K562 (cell line): ENCODE measurements around the gene VPS13D. TPM values are rescaled to one million over a fixed set of nuclear protein-coding genes. Genes with fewer than 3 reads are reported as not detected.
A peak's percentile ranks its signal among the peaks of the same experiment; 100 is the strongest.

Experiments used
- ATAC-seq: fragments of 200-7000 bp; cut with Tn5 transposase; 3 replicates; pipeline ENCODE4 v1.9.1; 2020; ENCODE audit warnings: moderate library complexity
- BruUV-seq: library from RNA; stranded (reverse); fragments of 400-500 nt; replicated peaks from 2 replicates; lab custom pipeline; 2021; lab: Mats Ljungman, UMichigan
- CTCF ChIA-PET: fragments of 300-600 bp; formaldehyde crosslinking; extraction: SDS; loops from one replicate; lab custom pipeline; 2021; ENCODE audit warnings: low intra/inter-chr PET ratio; lab: Yijun Ruan, JAX
- POLR2A ChIA-PET: fragments of 300-600, 350-650 bp; sonication (Branson Sonifier 250); formaldehyde crosslinking; extraction: SDS; loops from one replicate; lab custom pipeline; 2021; ENCODE audit warnings: antibody characterized with exemption, inconsistent platforms; lab: Yijun Ruan, JAX
- DNase-seq, 4 experiments: peaks; one replicate each; pipeline versions ENCODE4 v3.0.0 to v3.0.0-alpha.2; 2011 to 2018; ENCODE audit warnings: low spot score in 3 of 4, mixed read lengths in 3 of 4; ENCODE audit errors: extremely low read depth in 1 of 4
- FAIRE-seq: peaks from 2 replicates; lab custom pipeline; 2011; peaks lifted over from hg19 to GRCh38; lab: Jason Lieb, UNC
- H2AFZ ChIP-seq: 2 replicates; pipeline ENCODE4 v1.6.0; 2011; ENCODE audit warnings: low read depth, low read length, control low read depth, inconsistent platforms
- H3K27ac ChIP-seq: fragments of 200-600 bp; 3 replicates; pipeline ENCODE4 v1.8.0; 2011; ENCODE audit warnings: low read depth, mild to moderate bottlenecking, control low read depth, inconsistent platforms, low read length, moderate library complexity, mixed read lengths; ENCODE audit errors: extremely low read depth
- H3K27me3 ChIP-seq, 2 experiments: fragments of 300-600 bp in 1 of 2; 2 replicates in 1 of 2; 3 replicates in 1 of 2; pipeline versions ENCODE4 v1.6.0 to v1.8.0; 2011; ENCODE audit warnings: inconsistent platforms in 2 of 2, low read length in 2 of 2, mild to moderate bottlenecking in 1 of 2, mixed read lengths in 1 of 2, moderate library complexity in 1 of 2; ENCODE audit not compliant: control insufficient read depth in 2 of 2, insufficient read depth in 2 of 2
- H3K36me3 ChIP-seq: fragments of 300-600 bp; 3 replicates; pipeline ENCODE4 v1.8.0; 2011; ENCODE audit warnings: mild to moderate bottlenecking, low read length, inconsistent platforms; ENCODE audit not compliant: control insufficient read depth, insufficient read depth
- H3K4me1 ChIP-seq, 2 experiments: fragments of 200-600 bp in 1 of 2; replicated peaks in 1 of 2; 2 replicates in 1 of 2; 3 replicates in 1 of 2; pipeline versions ENCODE4 v1.5.1 to v1.8.0; 2011; ENCODE audit warnings: inconsistent platforms in 2 of 2, low read length in 2 of 2, mild to moderate bottlenecking in 1 of 2, mixed read lengths in 1 of 2, moderate library complexity in 1 of 2; ENCODE audit not compliant: control insufficient read depth in 2 of 2, insufficient read depth in 2 of 2
- H3K4me2 ChIP-seq: 2 replicates; pipeline ENCODE4 v1.6.1; 2011; ENCODE audit warnings: low read length, control low read depth, inconsistent platforms, mixed read lengths; ENCODE audit not compliant: insufficient read depth
- H3K4me3 ChIP-seq: fragments of 200-600 bp; sonication (generic), shearing (Covaris generic); 2 replicates; pipeline ENCODE4 v1.5.1; 2016; ENCODE audit warnings: control low read depth, inconsistent platforms
- H3K79me2 ChIP-seq: fragments of 200-600 bp; 3 replicates; pipeline ENCODE4 v1.8.0; 2011; ENCODE audit warnings: low read length, inconsistent platforms; ENCODE audit not compliant: control insufficient read depth, insufficient read depth
- H3K9ac ChIP-seq, 2 experiments: 2 replicates each; pipeline versions ENCODE4 v1.6.0 to v1.6.1; 2011; ENCODE audit warnings: low read depth in 2 of 2, low read length in 2 of 2, control low read depth in 1 of 2, inconsistent platforms in 1 of 2, mild to moderate bottlenecking in 1 of 2, mixed read lengths in 1 of 2; ENCODE audit not compliant: insufficient read depth in 1 of 2
- H3K9me1 ChIP-seq: one replicate; pipeline ENCODE4 v1.6.0; 2011; ENCODE audit warnings: inconsistent platforms, mild to moderate bottlenecking, low read length, moderate library complexity; ENCODE audit not compliant: control insufficient read depth, insufficient read depth
- H3K9me3 ChIP-seq: replicated peaks from 2 replicates; pipeline ENCODE4 v1.5.1; 2011; ENCODE audit warnings: low read depth, low read length, inconsistent platforms; ENCODE audit not compliant: control insufficient read depth, insufficient read depth
- H4K20me1 ChIP-seq: replicated peaks from 2 replicates; pipeline ENCODE4 v1.6.1; 2011; ENCODE audit warnings: low read length, inconsistent platforms, mixed read lengths; ENCODE audit not compliant: control insufficient read depth, insufficient read depth
- BRD9 ChIP-seq: fragments of 450-650 bp; IDR thresholded peaks from 2 replicates; pipeline ENCODE4 v1.6.1; 2018; ENCODE audit warnings: low read depth; ENCODE audit not compliant: partially characterized antibody
- CEBPG ChIP-seq, 3 experiments: fragments of 200-800 bp in 1 of 3; sonication (Bioruptor generic) in 1 of 3; sonication (generic) in 1 of 3; formaldehyde crosslinking in 1 of 3; IDR thresholded peaks in 2 of 3; conservative IDR thresholded peaks in 1 of 3; 2 replicates each; pipeline versions ENCODE4 v1.6.1 to v1.8.0; 2016 to 2022; ENCODE audit warnings: missing compliant biosample characterization in 2 of 3, missing genetic modification characterization in 2 of 3, mild to moderate bottlenecking in 1 of 3, missing genetic modification reagents in 1 of 3
- ERF ChIP-seq: fragments of 450-650 bp; formaldehyde crosslinking; IDR thresholded peaks from 2 replicates; pipeline ENCODE4 v1.4.0; 2020; ENCODE audit warnings: mild to moderate bottlenecking, mixed read lengths
- FOSL1 ChIP-seq: fragments of 200-800 bp; sonication (Bioruptor generic); conservative IDR thresholded peaks from 2 replicates; pipeline ENCODE4 v1.6.1; 2016; ENCODE audit warnings: missing genetic modification characterization, missing compliant biosample characterization
- GATAD2B ChIP-seq: fragments of 450-650 bp; IDR thresholded peaks from 2 replicates; pipeline ENCODE4 v1.6.1; 2017; ENCODE audit warnings: mild to moderate bottlenecking, borderline replicate concordance
- NFIC ChIP-seq: fragments of 450-650 bp; IDR thresholded peaks from 2 replicates; pipeline ENCODE4 v1.6.1; 2017; ENCODE audit warnings: mild to moderate bottlenecking, inconsistent platforms
- PHTF2 ChIP-seq: fragments of 250-450 bp; sonication (Bioruptor Pico); IDR thresholded peaks from 2 replicates; pipeline ENCODE4 v1.5.0; 2021; ENCODE audit warnings: mild to moderate bottlenecking
- PML ChIP-seq: IDR thresholded peaks from 2 replicates; pipeline ENCODE4 v1.6.1; 2012; ENCODE audit warnings: low read length, inconsistent platforms
- SMAD2 ChIP-seq: fragments of 150-350 bp; IDR thresholded peaks from 2 replicates; pipeline ENCODE4 v1.6.1; 2014; ENCODE audit warnings: low read depth, mild to moderate bottlenecking, low read length
- TCF7 ChIP-seq: sonication (generic); IDR thresholded peaks from 2 replicates; pipeline ENCODE4 v1.6.1; 2016; ENCODE audit warnings: antibody characterized with exemption, borderline replicate concordance
- ZNF507 ChIP-seq: conservative IDR thresholded peaks from 2 replicates; pipeline ENCODE4 v1.6.1; 2017; ENCODE audit warnings: missing genetic modification characterization, missing compliant biosample characterization
- ZNF696 ChIP-seq: fragments of 250-450 bp; sonication (Bioruptor Pico); conservative IDR thresholded peaks from 2 replicates; pipeline ENCODE4 v1.4.0; 2020; ENCODE audit warnings: mild to moderate bottlenecking, moderate library complexity
- WGBS: fragments of 100-300 bp; shearing (Covaris generic); methylation state at CpG from one replicate; pipeline ENCODE4 v1.1.6; 2016; ENCODE audit warnings: low coverage, mixed read lengths; ENCODE audit not compliant: insufficient coverage; ENCODE audit errors: missing lambda C conversion rate; 5-methylcytosine and 5-hydroxymethylcytosine counted together
- in situ Hi-C: fragments of 300-500 bp; cut with MboI; formaldehyde crosslinking; loops from 4 replicates; pipeline ENCODE4 v1.15.0; 2018; ENCODE audit warnings: inconsistent platforms, mixed read lengths
- intact Hi-C: fragments of 100-400 bp; cut with micrococcal nuclease; formaldehyde crosslinking; loops from 2 replicates; pipeline ENCODE4 v1.14.2; 2022
- polyA plus RNA-seq, 8 experiments: library from polyadenylated mRNA; depleted of rRNA in 4 of 8; stranded (reverse) in 5 of 8; unstranded in 3 of 8; fragments of >200 nt; fragmentation: Nextera tagmentation in 2 of 8; fragmentation: Illumina TruSeq in 1 of 8; extraction: Ambion mirVana in 2 of 8; extraction: Trizol in 1 of 8; gene quantifications; 2 replicates each; pipeline versions ENCODE4 v1.2.1 to v1.2.3, GENCODE V29; 2011 to 2014; ENCODE audit warnings: inconsistent platforms in 1 of 8, missing spikeins in 1 of 8
- total RNA-seq, 7 experiments: library from RNA; depleted of rRNA in 6 of 7; stranded (reverse); fragments of >200 nt in 6 of 7; fragmentation: Illumina TruSeq in 2 of 7; extraction: Trizol in 2 of 7; gene quantifications; 2 replicates each; pipeline versions ENCODE4 v1.2.1 to v1.2.3, GENCODE V29; 2011 to 2021; ENCODE audit warnings: low replicate concordance in 1 of 7
- TF ChIP-seq, protein P1 (sequence below): sonication (generic); formaldehyde crosslinking; IDR thresholded peaks from 2 replicates; pipeline ENCODE4 v1.8.0; 2022; ENCODE audit warnings: mild to moderate bottlenecking, missing genetic modification reagents
- TF ChIP-seq, protein P2 (sequence below): fragments of 450-650 bp; IDR thresholded peaks from 2 replicates; pipeline ENCODE4 v1.6.1; 2016
- TF ChIP-seq, protein P3 (sequence below), 2 experiments: IDR thresholded peaks in 1 of 2; conservative IDR thresholded peaks in 1 of 2; 2 replicates each; pipeline ENCODE4 v1.6.1; 2016; ENCODE audit warnings: low read depth in 2 of 2, mild to moderate bottlenecking in 1 of 2, missing compliant biosample characterization in 1 of 2, missing genetic modification characterization in 1 of 2, moderate library complexity in 1 of 2

VPS13D gene
- total and polyA plus RNA-seq, 9 of the 15 experiments (the other 6 are each of a cell fraction or from before 2014, with no cell fraction given) = 6.1 to 51.5 (median 38.5) TPM

DNA sequence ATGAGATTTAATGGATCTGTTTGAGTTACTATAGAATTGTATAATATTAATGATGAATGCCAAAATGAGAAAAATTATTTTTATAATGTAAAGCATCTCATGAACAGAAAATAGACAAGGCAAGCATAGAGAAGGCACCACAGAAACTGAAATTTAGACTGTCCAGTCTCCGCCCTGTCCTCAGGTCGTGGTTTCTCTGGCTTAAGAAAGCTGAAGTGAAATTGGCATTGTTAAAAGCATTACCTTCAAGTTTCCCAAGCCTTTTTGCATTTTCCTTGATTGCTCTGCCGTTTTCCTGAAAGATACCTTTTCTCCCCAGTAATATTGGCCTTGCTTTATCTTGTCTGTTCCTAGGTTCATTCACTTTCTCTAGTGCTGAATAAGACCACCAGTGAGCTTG, 58.0 kb downstream of the VPS13D start (continued):
- TF ChIP-seq CEBPG (CRISPR knock-in tag; IDR thresholded peaks at IDR 0.05) (no peak), CEBPG (tag; conservative IDR thresholded peaks at IDR 0.05 in 1 of 2, IDR thresholded peaks at IDR 0.05 in 1 of 2) (no peak), GATAD2B (no peak), SMAD2 (no peak), NFIC (no peak)
- TF ChIP-seq, protein P1, sequence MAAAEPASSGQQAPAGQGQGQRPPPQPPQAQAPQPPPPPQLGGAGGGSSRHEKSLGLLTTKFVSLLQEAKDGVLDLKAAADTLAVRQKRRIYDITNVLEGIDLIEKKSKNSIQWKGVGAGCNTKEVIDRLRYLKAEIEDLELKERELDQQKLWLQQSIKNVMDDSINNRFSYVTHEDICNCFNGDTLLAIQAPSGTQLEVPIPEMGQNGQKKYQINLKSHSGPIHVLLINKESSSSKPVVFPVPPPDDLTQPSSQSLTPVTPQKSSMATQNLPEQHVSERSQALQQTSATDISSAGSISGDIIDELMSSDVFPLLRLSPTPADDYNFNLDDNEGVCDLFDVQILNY = no peak

DNA sequence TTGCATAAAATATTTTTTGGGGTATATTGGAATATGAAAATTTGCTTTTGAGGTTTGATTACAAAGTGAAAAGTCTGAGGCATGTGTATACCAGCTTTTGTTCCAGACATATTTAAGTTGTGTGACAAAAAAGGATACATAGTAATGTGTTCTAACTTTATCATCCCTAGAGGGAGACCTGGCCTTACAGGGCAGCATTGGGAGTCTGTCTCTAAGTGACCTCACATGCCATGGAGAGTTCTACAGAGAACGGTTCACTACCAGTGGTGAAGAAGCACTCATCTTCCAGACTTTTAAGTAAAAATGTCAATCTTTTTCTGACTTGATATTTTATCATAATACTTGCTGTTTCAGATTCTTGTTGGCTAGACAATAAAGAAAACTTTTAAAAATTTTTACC, 61.0 kb downstream of the VPS13D start:
- H3K9me1 ChIP-seq = no peaks in the 10 kb centered on the region
- H3K79me2 ChIP-seq = peaks cover 14% of the 10 kb centered on the region; the same call in 2 of the 3 replicates
- 78% methylated on average over 1 of the region's 1 CpG for WGBS
- no peak overlapping the region for H3K4me3 ChIP-seq
- H3K9me3 ChIP-seq = no peaks in the 10 kb centered on the region
- H3K36me3 ChIP-seq = peaks cover 73% of the 10 kb centered on the region
- no peaks in the 10 kb centered on the region for H3K27me3 ChIP-seq
- CTCF ChIA-PET = no interaction called here
- no peak overlapping the region for H3K9ac ChIP-seq
- no peaks in the 10 kb centered on the region; the same call in 1 of the 2 replicates for H4K20me1 ChIP-seq
- H2AFZ ChIP-seq = no peak overlapping the region
- in situ Hi-C loops (no loop called here), intact Hi-C loops (no loop called here)
- no peaks in the 10 kb centered on the region for H3K4me1 ChIP-seq
- no TSS peak for BruUV-seq
- TF ChIP-seq, protein P2, sequence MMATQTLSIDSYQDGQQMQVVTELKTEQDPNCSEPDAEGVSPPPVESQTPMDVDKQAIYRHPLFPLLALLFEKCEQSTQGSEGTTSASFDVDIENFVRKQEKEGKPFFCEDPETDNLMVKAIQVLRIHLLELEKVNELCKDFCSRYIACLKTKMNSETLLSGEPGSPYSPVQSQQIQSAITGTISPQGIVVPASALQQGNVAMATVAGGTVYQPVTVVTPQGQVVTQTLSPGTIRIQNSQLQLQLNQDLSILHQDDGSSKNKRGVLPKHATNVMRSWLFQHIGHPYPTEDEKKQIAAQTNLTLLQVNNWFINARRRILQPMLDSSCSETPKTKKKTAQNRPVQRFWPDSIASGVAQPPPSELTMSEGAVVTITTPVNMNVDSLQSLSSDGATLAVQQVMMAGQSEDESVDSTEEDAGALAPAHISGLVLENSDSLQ = no peak
- TF ChIP-seq, protein P3, sequence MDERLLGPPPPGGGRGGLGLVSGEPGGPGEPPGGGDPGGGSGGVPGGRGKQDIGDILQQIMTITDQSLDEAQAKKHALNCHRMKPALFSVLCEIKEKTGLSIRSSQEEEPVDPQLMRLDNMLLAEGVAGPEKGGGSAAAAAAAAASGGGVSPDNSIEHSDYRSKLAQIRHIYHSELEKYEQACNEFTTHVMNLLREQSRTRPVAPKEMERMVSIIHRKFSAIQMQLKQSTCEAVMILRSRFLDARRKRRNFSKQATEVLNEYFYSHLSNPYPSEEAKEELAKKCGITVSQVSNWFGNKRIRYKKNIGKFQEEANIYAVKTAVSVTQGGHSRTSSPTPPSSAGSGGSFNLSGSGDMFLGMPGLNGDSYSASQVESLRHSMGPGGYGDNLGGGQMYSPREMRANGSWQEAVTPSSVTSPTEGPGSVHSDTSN (CRISPR knock-in tag; IDR thresholded peaks at IDR 0.05; ENCODE audit: low read depth) = no peak
- TF ChIP-seq, protein P3 (tag; conservative IDR thresholded peaks at IDR 0.05; ENCODE audit: low read depth) = no peak
- TF ChIP-seq FOSL1 (tag) (no peak), PHTF2 (CRISPR knock-in tag) (no peak), BRD9 (no peak), PML (no peak), ZNF696 (CRISPR knock-in tag) (no peak), ERF (CRISPR knock-in tag) (no peak), ZNF507 (tag) (no peak), TCF7 (no peak)
- H3K4me2 ChIP-seq = no peak overlapping the region
- DNase-seq (no peak), ATAC-seq (0 out of 3 replicates have a peak, but pooled peaks have one; percentile 45), FAIRE-seq (no peak)
- H3K27ac ChIP-seq = no peak overlapping the region
- POLR2A ChIA-PET = no interaction called here
